Inferior parietal cortex (tissue), 1 donor: Measurements from ENCODE around the gene MEOX2.

Source experiments
- DNase-seq: peaks from one replicate; pipeline ENCODE4 v3.0.0-alpha.2; 2016; ENCODE audit errors: extremely low spot score

MEOX2 gene

GRCh38 chr7:15686295-15686956, at the start of gene MEOX2:
MEOX2 (minus strand) TSS chr7:15686683; CDS start chr7:15686402, 281 bp downstream.
- no peak for DNase-seq

- no peak for DNase-seq
These were observed 43.3 kb upstream of the MEOX2 start for GRCh38 chr7:15729746-15730145.

GRCh38 chr7:15725051-15725450, 38.6 kb upstream of the MEOX2 start:
- no peak for DNase-seq

GRCh38 chr7:15723841-15724240, 37.4 kb upstream of the MEOX2 start:
- no peak for DNase-seq

GRCh38 chr7:15720849-15721471, 34.5 kb upstream of the MEOX2 start:
- peak; percentile 62 for DNase-seq

- no peak for DNase-seq
These were observed 32.8 kb upstream of the MEOX2 start for GRCh38 chr7:15719311-15719710.

- no peak for DNase-seq
These were observed 29.0 kb upstream of the MEOX2 start for GRCh38 chr7:15715435-15715834.

- DNase-seq: no peak
These were observed 23.5 kb upstream of the MEOX2 start for GRCh38 chr7:15709978-15710377.

GRCh38 chr7:15707570-15707969, 21.1 kb upstream of the MEOX2 start:
- no peak for DNase-seq

GRCh38 chr7:15703732-15704131, 17.2 kb upstream of the MEOX2 start:
- DNase-seq: no peak

GRCh38 chr7:15692501-15693020, 6.1 kb upstream of the MEOX2 start:
- DNase-seq: no peak

- no peak for DNase-seq
These were observed 2.4 kb upstream of the MEOX2 start for GRCh38 chr7:15688911-15689310.

- DNase-seq: no peak
These were observed 1.8 kb upstream of the MEOX2 start for GRCh38 chr7:15688279-15688626.

GRCh38 chr7:15687546-15688278, 1.2 kb upstream of the MEOX2 start:
- DNase-seq: no peak

- DNase-seq: no peak
These were observed 568 bp upstream of the MEOX2 start for GRCh38 chr7:15686957-15687545.

GRCh38 chr7:15685358-15686294, 857 bp downstream of the MEOX2 start:
- no peak for DNase-seq

GRCh38 chr7:15684871-15685270, 1.6 kb downstream of the MEOX2 start:
- no peak for DNase-seq

GRCh38 chr7:15684111-15684800, 2.2 kb downstream of the MEOX2 start:
- no peak for DNase-seq

- DNase-seq: no peak
These were observed 3.7 kb downstream of the MEOX2 start for GRCh38 chr7:15682751-15683245.

- DNase-seq: no peak
These were observed 4.4 kb downstream of the MEOX2 start for GRCh38 chr7:15682111-15682510.

GRCh38 chr7:15681631-15682030, 4.9 kb downstream of the MEOX2 start:
- no peak for DNase-seq
